Measurements from ENCODE around the gene CD74.
"Not testable (repeated sequence)": the region's sequence is repeated elsewhere in the genome, so short reads cannot be mapped to it uniquely, and the experiment has no call there.

Gene CD74

GRCh38 chr5:150431574-150431973 is 18.9 kb upstream of the CD74 start:
- no peak for TF ChIP-seq CTCF (IDR thresholded peaks at IDR 0.05; ENCODE audit: low read depth, low read length, missing control alignments)
- no peak for DNase-seq (ENCODE audit: low read depth)
- in situ Hi-C loops (cut with HindIII; ENCODE audit: low sequenced_read_pairs) = no loop called here
- no peak overlapping the region for H3K4me3 ChIP-seq (ENCODE audit: low read depth, low read length)

- no peak for DNase-seq (ENCODE audit: low read depth)
- no peak overlapping the region for H3K4me3 ChIP-seq (ENCODE audit: low read depth, low read length)
- in situ Hi-C loops (cut with HindIII; ENCODE audit: low sequenced_read_pairs) = no loop called here
- TF ChIP-seq CTCF (IDR thresholded peaks at IDR 0.05; ENCODE audit: low read depth, low read length, missing control alignments) = no peak
Measured at GRCh38 chr5:150431048-150431447, 18.3 kb upstream of the CD74 start.

- no peak overlapping the region for H3K4me3 ChIP-seq (ENCODE audit: low read depth, low read length)
- TF ChIP-seq CTCF (IDR thresholded peaks at IDR 0.05; ENCODE audit: low read depth, low read length, missing control alignments) = no peak
- in situ Hi-C loops (cut with HindIII; ENCODE audit: low sequenced_read_pairs) = no loop called here
- no peak for DNase-seq (ENCODE audit: low read depth)
Measured at GRCh38 chr5:150429410-150429873, 16.7 kb upstream of the CD74 start.

DNA sequence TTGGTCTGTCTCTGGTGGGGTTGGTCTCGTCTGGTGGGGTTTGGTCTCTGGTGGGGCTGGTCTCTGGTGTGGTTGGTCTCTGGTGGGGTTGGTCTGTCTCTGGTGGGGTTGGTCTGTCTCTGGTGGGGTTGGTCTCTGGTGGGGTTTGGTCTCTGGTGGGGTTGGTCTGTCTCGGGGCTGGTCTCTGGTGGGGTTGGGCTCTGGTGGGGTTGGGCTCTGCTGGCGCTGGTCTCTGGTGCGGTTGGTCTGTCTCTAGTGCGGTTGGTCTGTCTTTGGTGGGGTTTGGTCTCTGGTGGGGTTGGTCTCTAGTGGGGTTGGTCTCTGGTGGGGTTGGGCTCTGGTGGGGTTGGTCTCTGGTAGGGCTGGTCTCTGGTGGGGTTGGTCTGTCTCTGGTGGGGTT is 16.3 kb upstream of the CD74 start:
- in situ Hi-C loops (cut with HindIII; ENCODE audit: low sequenced_read_pairs) = no loop called here
- no peak for DNase-seq (ENCODE audit: low read depth)
- TF ChIP-seq CTCF (IDR thresholded peaks at IDR 0.05; ENCODE audit: low read depth, low read length, missing control alignments) = no peak
- no peak overlapping the region for H3K4me3 ChIP-seq (ENCODE audit: low read depth, low read length)

DNA sequence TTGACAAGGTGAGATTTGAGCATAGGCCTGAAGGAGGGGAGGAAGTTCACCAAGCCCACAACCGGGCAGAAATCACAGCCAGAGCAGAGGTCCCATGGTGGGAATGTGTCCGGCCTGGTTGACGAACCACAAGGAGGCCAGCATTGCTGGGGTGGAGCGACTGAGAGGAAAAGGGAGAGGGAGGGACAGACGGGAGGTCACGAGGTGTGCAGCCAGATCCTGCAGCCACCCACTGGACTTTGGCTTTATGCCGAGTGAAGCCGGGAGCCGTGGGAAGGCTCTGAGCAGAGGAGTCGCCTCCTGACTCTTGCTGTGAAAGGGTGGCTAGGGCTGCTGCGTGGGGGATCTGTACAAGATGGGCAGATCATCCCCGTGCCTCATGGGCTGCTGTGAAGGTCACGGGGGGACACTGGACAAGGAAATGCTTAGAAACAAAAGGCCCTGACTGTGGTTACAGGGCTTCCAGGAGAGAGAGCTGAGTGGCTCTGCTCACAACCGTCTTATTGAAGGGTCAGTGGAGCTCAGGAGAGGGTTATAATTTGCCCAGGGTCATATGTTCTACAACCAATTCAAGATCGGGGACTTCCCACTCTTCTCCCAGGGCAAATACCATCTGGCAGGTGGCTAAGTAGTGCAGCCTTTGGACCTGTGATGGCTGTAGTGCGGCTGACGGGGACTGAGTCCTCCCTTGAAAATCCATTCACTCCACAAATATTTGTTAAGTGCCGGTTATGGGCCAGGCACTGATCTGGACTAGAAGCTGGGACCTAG is 15.6 kb upstream of the CD74 start:
- in situ Hi-C loops (cut with HindIII; ENCODE audit: low sequenced_read_pairs) = no loop called here
- TF ChIP-seq CTCF (IDR thresholded peaks at IDR 0.05; ENCODE audit: low read depth, low read length, missing control alignments) = no peak
- DNase-seq (ENCODE audit: low read depth) = no peak

GRCh38 chr5:150426165-150426564 is 13.5 kb upstream of the CD74 start:
- in situ Hi-C loops (cut with HindIII; ENCODE audit: low sequenced_read_pairs); DNase-seq (ENCODE audit: low read depth); H3K4me3 ChIP-seq (ENCODE audit: low read depth, low read length): not testable (repeated sequence)

More for the DNA sequence above, 15.6 kb upstream of the CD74 start:
- no peak overlapping the region for H3K4me3 ChIP-seq (ENCODE audit: low read depth, low read length)

DNA sequence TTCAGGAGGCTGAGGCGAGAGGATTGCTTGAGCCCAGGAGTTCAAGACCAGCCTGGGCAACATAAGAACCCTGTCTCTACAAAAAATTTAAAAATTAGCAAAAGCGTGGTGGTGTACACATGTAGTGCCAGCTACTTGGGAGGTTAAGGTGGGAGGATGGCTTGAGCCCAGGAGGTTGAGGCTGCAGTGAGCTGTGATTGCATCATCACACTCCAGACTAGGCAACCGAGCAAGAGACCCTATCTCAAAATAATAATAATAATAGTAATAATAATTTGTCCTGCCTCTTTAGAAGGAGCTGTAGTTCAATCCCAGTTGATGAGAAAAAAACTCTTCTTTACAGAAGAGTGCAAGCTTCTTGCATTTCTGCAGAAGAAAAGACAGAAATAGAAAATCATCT is 10.0 kb upstream of the CD74 start:
- no peak for TF ChIP-seq CTCF (IDR thresholded peaks at IDR 0.05; ENCODE audit: low read depth, low read length, missing control alignments)
- H3K4me3 ChIP-seq (ENCODE audit: low read depth, low read length) = no peak overlapping the region
- in situ Hi-C loops (cut with HindIII; ENCODE audit: low sequenced_read_pairs) = loop anchor here (5.0 kb wide), 1 partner anchor 35 kb away; no protein-coding TSS in a partner anchor
- DNase-seq (ENCODE audit: low read depth) = no peak
